PFSK-1 (cell line): ENCODE measurements around the gene FBN2.

ENCODE experiments used
- POLR2AphosphoS5 ChIP-seq: IDR thresholded peaks from 2 replicates; pipeline ENCODE4 v1.6.1; 2012; ENCODE audit warnings: low read depth, mild to moderate bottlenecking, control low read depth, low read length, moderate library complexity
- REST ChIP-seq, 2 experiments: IDR thresholded peaks; 2 replicates each; pipeline versions ENCODE4 v1.6.1 to v1.8.0; 2011 to 2012; ENCODE audit warnings: low read depth in 2 of 2, low read length in 2 of 2, control low read depth in 1 of 2, inconsistent platforms in 1 of 2, mild to moderate bottlenecking in 1 of 2, moderate library complexity in 1 of 2; ENCODE audit not compliant: insufficient read depth in 1 of 2
- SIN3A ChIP-seq: IDR thresholded peaks from 2 replicates; pipeline ENCODE4 v1.6.1; 2012; ENCODE audit warnings: mild to moderate bottlenecking, low read length, moderate library complexity, borderline replicate concordance; ENCODE audit not compliant: insufficient read depth
- TAF1 ChIP-seq: IDR thresholded peaks from 2 replicates; pipeline ENCODE4 v1.6.1; 2012; ENCODE audit warnings: low read length, control low read depth, borderline replicate concordance; ENCODE audit not compliant: insufficient read depth

- TF ChIP-seq TAF1 (no peak), REST (IDR thresholded peaks at IDR 0.05; ENCODE audit: insufficient read depth in 1 of 2, low read depth in 2 of 2, low read length in 2 of 2) (no peak), SIN3A (no peak), POLR2AphosphoS5 (no peak)
These were observed 310.0 kb downstream of the FBN2 start for GRCh38 chr5:128228008-128228407.
